HCT116 (cell line): Measurements from ENCODE around the gene TM9SF1.

Experiments used
- CEBPB ChIP-seq: IDR thresholded peaks from 2 replicates; pipeline ENCODE4 v1.6.1; 2012; ENCODE audit warnings: low read depth
- CTCF ChIP-seq, 3 experiments: fragments of 200-600 bp in 1 of 3; sonication (generic) in 1 of 3; IDR thresholded peaks in 2 of 3; conservative IDR thresholded peaks in 1 of 3; 2 replicates each; pipeline ENCODE4 v1.5.1; 2012 to 2017; ENCODE audit warnings: low read depth in 2 of 3, low read length in 2 of 3, antibody characterized with exemption in 1 of 3, borderline replicate concordance in 1 of 3, control low read depth in 1 of 3, mild to moderate bottlenecking in 1 of 3, mixed read lengths in 1 of 3, mixed run types in 1 of 3, moderate library complexity in 1 of 3; ENCODE audit not compliant: insufficient read depth in 1 of 3
- EZH2phosphoT487 ChIP-seq: fragments of 200-600 bp; IDR thresholded peaks from 2 replicates; pipeline ENCODE4 v1.6.1; 2018; ENCODE audit warnings: antibody characterized with exemption, borderline replicate concordance
- JUND ChIP-seq: IDR thresholded peaks from 2 replicates; pipeline ENCODE4 v1.6.1; 2012
- MAX ChIP-seq: IDR thresholded peaks from 2 replicates; pipeline ENCODE4 v1.6.1; 2012
- POLR2A ChIP-seq: IDR thresholded peaks from 2 replicates; pipeline ENCODE4 v1.7.0; 2011; ENCODE audit warnings: borderline replicate concordance; ENCODE audit not compliant: insufficient read depth, insufficient read length; ENCODE audit errors: extremely low read depth
- POLR2AphosphoS5 ChIP-seq: IDR thresholded peaks from 2 replicates; pipeline ENCODE4 v1.6.1; 2011; ENCODE audit warnings: mild to moderate bottlenecking, low read depth, low read length, moderate library complexity
- RAD21 ChIP-seq: IDR thresholded peaks from 2 replicates; pipeline ENCODE4 v1.6.1; 2012; ENCODE audit warnings: low read depth, mild to moderate bottlenecking
- REST ChIP-seq: IDR thresholded peaks from 2 replicates; pipeline ENCODE4 v1.6.1; 2012; ENCODE audit warnings: low read depth
- YY1 ChIP-seq: IDR thresholded peaks from 2 replicates; pipeline ENCODE4 v1.6.1; 2011; ENCODE audit warnings: low read length, low read depth, moderate library complexity, mild to moderate bottlenecking; ENCODE audit not compliant: insufficient replicate concordance; ENCODE audit errors: extremely low read depth
- ZFX ChIP-seq: fragments of 450-650 bp; IDR thresholded peaks from 2 replicates; pipeline ENCODE4 v1.6.1; 2017
- TF ChIP-seq, protein P1 (sequence below): IDR thresholded peaks from 2 replicates; pipeline ENCODE4 v1.6.1; 2012

DNA sequence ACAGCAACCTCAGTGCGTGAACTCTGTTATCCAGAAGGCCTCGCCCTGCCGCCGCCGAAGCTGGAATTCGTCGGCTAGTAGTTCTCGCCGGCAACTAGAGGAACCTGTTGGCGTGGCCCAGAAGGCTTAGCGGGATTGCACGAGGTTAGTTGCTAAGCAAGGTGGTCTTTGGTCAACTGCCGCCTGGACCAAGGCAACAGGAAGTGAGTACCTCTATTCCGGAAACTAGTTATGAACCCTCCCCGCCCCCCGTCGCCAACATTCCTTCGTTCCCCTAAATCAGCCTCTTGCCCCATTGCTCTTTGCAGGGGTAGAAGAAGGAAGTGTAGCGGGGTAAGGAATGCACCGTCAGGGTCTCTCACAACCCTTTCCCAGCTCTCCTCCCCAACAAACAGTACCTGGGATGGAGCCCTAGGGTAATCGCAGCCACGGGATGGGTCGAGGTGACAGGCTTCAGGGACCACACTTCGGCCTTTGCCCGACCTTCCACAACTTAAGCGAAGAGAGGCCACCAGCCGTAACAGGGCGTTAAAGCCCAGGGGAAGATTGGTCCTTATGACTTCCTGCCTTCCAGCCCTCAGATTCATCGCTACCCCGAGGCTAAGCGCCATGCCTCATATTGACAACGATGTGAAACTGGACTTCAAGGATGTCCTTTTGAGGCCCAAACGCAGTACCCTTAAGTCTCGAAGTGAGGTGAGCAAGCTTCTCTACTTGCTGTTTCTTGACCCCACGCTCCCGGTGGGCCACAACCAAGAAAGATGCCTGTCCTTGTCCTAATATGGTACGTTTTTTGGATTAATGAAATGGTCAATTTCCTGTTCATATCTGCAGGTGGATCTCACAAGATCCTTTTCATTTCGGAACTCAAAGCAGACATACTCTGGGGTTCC is 37.6 kb upstream of the TM9SF1 start, which contains the start of gene GMPR2:
- TF ChIP-seq REST (no peak), CTCF (IDR thresholded peaks at IDR 0.05 in 2 of 3, conservative IDR thresholded peaks at IDR 0.05 in 1 of 3; ENCODE audit: borderline replicate concordance in 1 of 3, insufficient read depth in 1 of 3, low read depth in 2 of 3, low read length in 2 of 3) (no peak), ZFX (peak; percentile 26; the same call in 1 of the 2 replicates), POLR2A (no peak), CEBPB (no peak), RAD21 (no peak), EZH2phosphoT487 (no peak), JUND (no peak), MAX (peak; percentile 21; the same call in 1 of the 2 replicates), POLR2AphosphoS5 (no peak; the same call in 1 of the 2 replicates), YY1 (no peak)
- TF ChIP-seq, protein P1, sequence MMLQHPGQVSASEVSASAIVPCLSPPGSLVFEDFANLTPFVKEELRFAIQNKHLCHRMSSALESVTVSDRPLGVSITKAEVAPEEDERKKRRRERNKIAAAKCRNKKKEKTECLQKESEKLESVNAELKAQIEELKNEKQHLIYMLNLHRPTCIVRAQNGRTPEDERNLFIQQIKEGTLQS: no peak
